NCI-H1105 (cell line): ENCODE data around the gene AUTS2.

Experiments used
- DNase-seq: peaks from one replicate; lab custom pipeline; 2025; lab: John Stamatoyannopoulos, UW

AUTS2 gene

GRCh38 chr7:69992938-69993337 is 394.7 kb downstream of the AUTS2 start:
- DNase-seq = no peak

DNA sequence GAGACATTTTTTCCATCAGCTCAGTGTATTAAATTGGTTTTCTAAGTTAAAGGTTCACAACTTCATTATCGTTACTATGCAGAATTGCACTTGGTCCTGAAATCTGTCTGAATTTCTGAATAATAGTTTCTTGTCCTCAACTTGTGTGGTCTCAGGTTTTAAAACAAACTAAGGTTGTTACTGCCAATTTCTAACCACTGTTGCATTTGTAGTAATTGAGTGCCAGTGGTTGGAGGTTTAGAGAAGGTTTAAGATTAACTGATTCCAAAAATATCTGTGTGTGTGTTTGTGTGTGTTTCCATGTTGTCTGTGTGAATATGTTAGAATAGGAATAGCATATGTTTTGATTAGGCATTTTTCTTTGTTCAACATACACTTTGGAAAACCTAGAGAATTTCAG is 395.9 kb downstream of the AUTS2 start:
- DNase-seq = no peak

DNA sequence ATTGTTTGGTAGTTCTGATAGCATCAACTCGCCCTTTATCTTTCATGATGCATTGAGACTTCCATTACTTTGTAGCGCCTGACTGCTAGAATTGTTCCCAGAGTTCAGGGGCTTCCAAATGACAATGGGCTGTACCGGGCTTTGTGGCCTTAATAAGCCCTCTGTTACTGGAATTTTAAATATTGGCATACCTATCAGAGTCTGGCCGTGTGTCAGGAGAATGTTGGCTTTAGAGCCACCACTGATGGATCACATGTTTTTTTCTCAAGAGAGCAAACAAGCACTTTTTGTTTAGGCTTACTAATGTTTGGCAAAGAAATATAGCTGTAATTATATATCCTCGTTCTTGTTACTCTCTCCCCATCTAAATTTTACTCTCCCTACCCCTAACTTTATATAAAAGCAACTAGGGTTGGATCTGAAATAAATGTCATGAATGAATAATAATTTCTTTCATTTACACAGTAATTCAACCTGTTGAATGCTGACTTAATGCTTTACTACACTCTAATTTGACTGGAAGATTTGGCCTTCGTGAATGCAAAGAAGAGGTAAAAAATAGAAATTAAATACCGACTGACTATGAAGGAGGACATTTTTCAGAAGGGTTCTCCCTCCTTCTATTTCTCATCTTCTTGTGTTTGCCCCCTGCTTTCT is 396.7 kb downstream of the AUTS2 start:
- DNase-seq = peak; percentile 72

- no peak for DNase-seq
Measured at GRCh38 chr7:69996121-69996520, 397.8 kb downstream of the AUTS2 start.

GRCh38 chr7:70000737-70001348 is 402.6 kb downstream of the AUTS2 start:
- no peak for DNase-seq

DNA sequence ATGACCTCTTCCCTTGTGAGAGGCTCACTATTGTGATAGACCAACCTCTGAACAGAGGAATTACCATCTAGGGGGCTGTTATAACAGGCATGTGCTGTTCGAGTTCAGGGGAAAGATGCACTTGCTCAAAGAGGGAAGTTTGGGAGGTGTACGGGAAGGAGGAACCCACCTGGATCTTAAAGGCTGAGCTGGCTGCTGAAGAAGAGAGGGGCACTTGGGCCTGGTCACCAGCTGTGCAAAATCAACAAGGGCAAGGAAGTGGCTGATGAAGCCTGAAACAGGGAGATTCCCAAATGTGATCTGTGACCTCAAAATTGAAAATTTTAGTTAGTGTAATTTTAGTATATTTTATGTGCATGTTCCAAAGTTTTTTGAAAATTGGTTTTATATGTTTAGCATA is 407.2 kb downstream of the AUTS2 start:
- DNase-seq = no peak

- DNase-seq = no peak
Measured at GRCh38 chr7:70005891-70006260, 407.6 kb downstream of the AUTS2 start.

GRCh38 chr7:70006261-70006920 is 408.1 kb downstream of the AUTS2 start:
- no peak for DNase-seq

DNA sequence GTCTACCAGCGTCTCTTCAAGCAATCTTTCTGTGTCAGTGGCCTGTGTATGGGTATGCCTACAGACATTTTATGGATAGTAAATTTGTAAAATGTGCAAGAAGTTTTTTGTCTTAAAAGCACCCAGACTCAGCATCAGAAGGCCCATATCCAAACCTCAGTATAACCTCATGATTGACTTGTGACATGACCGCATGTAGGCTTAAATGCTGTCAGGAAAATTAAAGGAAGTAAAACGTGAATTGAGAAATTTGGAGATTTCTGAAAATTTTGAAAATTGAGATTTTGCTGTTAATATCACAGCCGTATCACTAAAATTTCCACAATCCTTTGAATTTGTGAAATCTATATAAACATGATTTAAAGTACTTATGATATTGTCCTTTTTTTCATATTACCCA is 410.2 kb downstream of the AUTS2 start:
- no peak for DNase-seq

GRCh38 chr7:70014472-70015177 is 416.4 kb downstream of the AUTS2 start:
- DNase-seq = no peak

GRCh38 chr7:70015353-70015752 is 417.1 kb downstream of the AUTS2 start:
- no peak for DNase-seq

DNA sequence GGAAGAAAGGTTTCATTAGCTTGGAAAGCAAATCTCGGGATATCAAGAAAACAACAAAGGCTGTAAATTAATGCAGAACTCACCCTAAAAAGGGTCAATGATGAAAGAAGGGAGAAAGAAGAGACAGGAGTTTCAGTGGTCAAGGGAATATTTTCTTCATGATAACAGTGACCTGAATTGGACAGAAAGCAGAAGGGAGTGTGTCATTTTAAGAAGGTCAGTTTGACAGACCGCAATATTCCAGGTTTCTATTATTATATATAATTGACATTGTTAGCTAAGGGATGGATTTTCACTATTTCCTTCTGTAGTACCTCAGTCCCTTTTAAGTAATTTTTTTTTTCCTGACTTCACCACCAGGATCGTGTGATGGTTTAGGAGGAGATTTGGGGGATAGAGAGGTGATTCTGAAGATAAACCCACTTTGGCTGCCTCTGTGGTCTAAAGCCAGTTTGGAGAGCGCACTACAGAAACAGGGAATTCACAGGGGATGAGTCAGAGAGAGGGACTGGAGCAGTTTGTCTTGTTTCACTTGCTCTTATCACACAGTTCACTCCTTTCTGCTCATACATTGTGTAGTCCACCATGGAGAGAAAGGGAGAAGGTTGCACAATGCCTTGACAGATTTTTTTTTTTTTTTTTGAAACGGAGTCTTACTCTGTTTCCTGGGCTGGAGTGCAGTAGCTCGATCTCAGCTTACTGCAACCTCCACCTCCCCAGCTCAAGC is 417.9 kb downstream of the AUTS2 start:
- DNase-seq = no peak

- no peak for DNase-seq
Measured at GRCh38 chr7:70017357-70017756, 419.1 kb downstream of the AUTS2 start.

DNA sequence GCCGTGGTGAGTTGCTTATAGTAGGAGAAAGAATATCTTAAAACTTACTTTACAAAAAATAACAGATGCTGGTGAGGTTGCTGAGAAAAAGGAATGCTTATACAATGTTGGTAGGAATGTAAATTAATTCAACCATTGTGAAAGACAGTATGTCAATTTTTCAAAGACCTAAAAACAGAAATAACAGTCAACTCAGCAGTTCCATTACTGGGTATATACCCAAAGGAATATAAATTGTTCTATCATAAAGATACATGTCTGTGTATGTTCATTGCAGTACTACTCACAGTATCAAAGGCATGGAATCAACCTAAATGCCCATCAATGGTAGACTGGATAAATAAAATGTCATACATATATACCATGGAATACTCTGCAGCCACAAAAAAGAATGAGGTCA is 420.4 kb downstream of the AUTS2 start:
- no peak for DNase-seq

GRCh38 chr7:70027867-70028266 is 429.6 kb downstream of the AUTS2 start:
- no peak for DNase-seq

DNA sequence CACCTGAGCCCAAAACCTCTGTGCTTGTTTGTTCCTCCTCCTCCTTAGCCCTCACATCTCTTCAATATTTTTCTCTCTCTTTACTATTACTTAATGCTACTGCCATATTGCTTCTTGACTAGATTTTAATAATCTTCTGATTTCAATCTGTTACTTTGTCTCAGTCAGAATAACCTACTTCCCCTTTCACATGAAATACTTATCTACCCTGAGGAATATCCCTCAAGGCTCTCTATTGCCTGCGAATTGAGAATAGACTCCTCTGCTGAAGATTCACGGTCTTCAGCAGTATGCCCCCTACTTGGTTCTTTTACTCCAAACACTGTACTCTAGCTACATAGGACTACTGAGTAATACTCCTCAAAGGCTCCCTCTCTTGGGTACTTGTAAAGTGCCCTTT is 430.3 kb downstream of the AUTS2 start:
- DNase-seq = no peak

GRCh38 chr7:70029993-70030392 is 431.7 kb downstream of the AUTS2 start:
- no peak for DNase-seq

GRCh38 chr7:70030745-70031144 is 432.5 kb downstream of the AUTS2 start:
- DNase-seq = no peak

DNA sequence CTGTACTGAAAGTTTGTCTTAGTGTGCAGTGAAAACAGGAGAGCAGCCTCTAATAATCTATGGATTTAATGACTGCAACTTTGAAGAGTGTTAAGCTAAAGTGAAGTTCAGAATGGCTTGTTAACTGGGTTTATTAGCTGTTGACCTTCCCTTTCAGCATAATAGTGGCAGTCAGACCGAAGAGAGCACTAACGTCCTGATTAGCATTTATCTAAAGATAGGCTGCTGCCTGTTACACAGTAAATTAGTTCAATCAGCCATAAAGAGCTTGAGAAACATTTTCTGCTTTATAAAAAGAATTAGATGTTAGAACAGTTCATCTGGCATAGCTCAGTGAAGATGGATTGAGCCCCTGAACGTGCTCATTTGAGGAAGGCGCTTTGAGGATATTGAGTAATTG is 433.0 kb downstream of the AUTS2 start:
- no peak for DNase-seq

- no peak for DNase-seq
Measured at GRCh38 chr7:70032649-70033048, 434.4 kb downstream of the AUTS2 start.

GRCh38 chr7:70033226-70033625 is 435.0 kb downstream of the AUTS2 start:
- DNase-seq = no peak

DNA sequence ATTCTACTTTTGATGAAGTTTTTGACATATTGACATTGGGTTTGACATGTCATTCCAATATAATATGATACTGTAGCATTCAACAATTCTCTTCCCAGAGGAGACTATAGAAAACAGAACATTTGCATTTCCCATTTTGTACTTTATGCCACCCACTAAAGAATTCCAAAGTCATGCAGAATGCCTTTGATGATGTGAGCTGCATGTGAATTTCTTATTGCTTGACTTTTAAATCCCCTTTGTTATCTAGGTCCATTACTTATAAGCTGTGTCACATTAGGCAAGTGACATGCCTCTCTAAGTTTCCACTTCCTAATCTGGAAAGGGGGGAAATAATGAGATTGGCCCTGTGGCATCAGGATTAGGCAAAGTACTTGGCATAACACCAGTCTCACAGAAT is 436.7 kb downstream of the AUTS2 start:
- DNase-seq = no peak
